H9 (cell line): Measurements from ENCODE around the gene SAA1. TPM values are rescaled to one million over a fixed set of nuclear protein-coding genes. Genes with fewer than 3 reads are reported as not detected.

ENCODE experiments used
- DNase-seq: peaks from one replicate; pipeline ENCODE4 v3.0.0-alpha.2; 2017
- H2AFZ ChIP-seq: one replicate; pipeline ENCODE4 v1.6.1; 2013; ENCODE audit warnings: mild to moderate bottlenecking, low read length, control low read depth, moderate library complexity
- H2AK5ac ChIP-seq: 2 replicates; pipeline ENCODE4 v1.6.1; 2013; ENCODE audit warnings: low read length, control low read depth, mixed read lengths; ENCODE audit not compliant: insufficient read length
- H2BK120ac ChIP-seq: one replicate; pipeline ENCODE4 v1.6.1; 2013; ENCODE audit warnings: low read depth, mild to moderate bottlenecking, low read length, control low read depth, inconsistent platforms; ENCODE audit not compliant: poor library complexity, severe bottlenecking
- H2BK12ac ChIP-seq: 2 replicates; pipeline ENCODE4 v1.6.1; 2013; ENCODE audit warnings: low read length, control low read depth, mixed read lengths, low read depth; ENCODE audit not compliant: insufficient read length
- H2BK15ac ChIP-seq: 2 replicates; pipeline ENCODE4 v1.6.1; 2013; ENCODE audit warnings: low read depth, low read length, control low read depth
- H2BK20ac ChIP-seq: one replicate; pipeline ENCODE4 v1.6.1; 2013; ENCODE audit warnings: low read depth, mild to moderate bottlenecking, low read length, control low read depth, inconsistent platforms; ENCODE audit not compliant: poor library complexity, severe bottlenecking
- H2BK5ac ChIP-seq: 2 replicates; pipeline ENCODE4 v1.6.1; 2013; ENCODE audit warnings: low read length, control low read depth, mixed read lengths; ENCODE audit not compliant: insufficient read length
- H3K14ac ChIP-seq: 2 replicates; pipeline ENCODE4 v1.6.1; 2013; ENCODE audit warnings: low read length, control low read depth; ENCODE audit not compliant: insufficient read depth
- H3K18ac ChIP-seq: 2 replicates; pipeline ENCODE4 v1.6.1; 2013; ENCODE audit warnings: low read depth, mild to moderate bottlenecking, mixed read lengths, low read length, control low read depth; ENCODE audit not compliant: insufficient read length
- H3K23ac ChIP-seq: 2 replicates; pipeline ENCODE4 v1.6.1; 2013; ENCODE audit warnings: low read length, control low read depth, mixed read lengths, low read depth; ENCODE audit not compliant: insufficient read length
- H3K23me2 ChIP-seq: 2 replicates; pipeline ENCODE4 v1.6.1; 2013; ENCODE audit warnings: low read depth, mild to moderate bottlenecking, mixed read lengths, low read length, control low read depth; ENCODE audit not compliant: insufficient read length, poor library complexity, severe bottlenecking
- H3K27ac ChIP-seq: 2 replicates; pipeline ENCODE4 v1.5.1; 2013; ENCODE audit warnings: low read length, control low read depth, mixed read lengths, low read depth; ENCODE audit not compliant: insufficient read length
- H3K27me3 ChIP-seq: 2 replicates; pipeline ENCODE4 v1.6.1; 2013; ENCODE audit warnings: low read length, control low read depth, inconsistent platforms; ENCODE audit not compliant: insufficient read depth
- H3K4ac ChIP-seq: 2 replicates; pipeline ENCODE4 v1.6.1; 2013; ENCODE audit warnings: low read depth, mild to moderate bottlenecking, control low read depth, inconsistent platforms, low read length, moderate library complexity
- H3K4me1 ChIP-seq: 2 replicates; pipeline ENCODE4 v1.6.1; 2013; ENCODE audit warnings: low read length, control low read depth, inconsistent platforms; ENCODE audit not compliant: insufficient read depth
- H3K4me2 ChIP-seq: 2 replicates; pipeline ENCODE4 v1.6.1; 2013; ENCODE audit warnings: low read length, control low read depth, mixed read lengths; ENCODE audit not compliant: insufficient read length, insufficient read depth
- H3K56ac ChIP-seq: 2 replicates; pipeline ENCODE4 v1.6.1; 2013; ENCODE audit warnings: low read depth, mild to moderate bottlenecking, mixed read lengths, low read length, control low read depth; ENCODE audit not compliant: insufficient read length
- H3K79me1 ChIP-seq: 2 replicates; pipeline ENCODE4 v1.6.1; 2013; ENCODE audit warnings: low read depth, mild to moderate bottlenecking, moderate library complexity, low read length, control low read depth, inconsistent platforms; ENCODE audit not compliant: insufficient read depth, poor library complexity, severe bottlenecking
- H3K79me2 ChIP-seq: 2 replicates; pipeline ENCODE4 v1.6.1; 2013; ENCODE audit warnings: low read length, control low read depth, inconsistent platforms; ENCODE audit not compliant: insufficient read depth
- H3K9ac ChIP-seq: 2 replicates; pipeline ENCODE4 v1.6.1; 2013; ENCODE audit warnings: low read length, control low read depth, mixed read lengths; ENCODE audit not compliant: insufficient read length; ENCODE audit errors: extremely low read depth
- H3K9me3 ChIP-seq: one replicate; pipeline ENCODE4 v1.6.1; 2013; ENCODE audit warnings: low read depth, low read length, inconsistent platforms; ENCODE audit not compliant: control insufficient read depth
- H3T11ph ChIP-seq: one replicate; pipeline ENCODE4 v1.6.1; 2013; ENCODE audit warnings: mild to moderate bottlenecking, low read length, control low read depth, inconsistent platforms
- H4K20me1 ChIP-seq: one replicate; pipeline ENCODE4 v1.6.1; 2013; ENCODE audit not compliant: control insufficient read depth, insufficient read length, insufficient read depth
- H4K5ac ChIP-seq: 2 replicates; pipeline ENCODE4 v1.6.1; 2013; ENCODE audit warnings: low read depth, mild to moderate bottlenecking, mixed read lengths, low read length, control low read depth; ENCODE audit not compliant: insufficient read length
- H4K8ac ChIP-seq: replicated peaks from 2 replicates; pipeline ENCODE4 v1.6.1; 2013; ENCODE audit warnings: low read length, control low read depth, mixed read lengths, low read depth; ENCODE audit not compliant: insufficient read length
- H4K91ac ChIP-seq: 2 replicates; pipeline ENCODE4 v1.6.1; 2013; ENCODE audit warnings: low read depth, mild to moderate bottlenecking, moderate library complexity, mixed read lengths, low read length, control low read depth; ENCODE audit not compliant: insufficient read length
- H3K27ac Mint-ChIP-seq, 3 experiments: 2 replicates in 2 of 3; 3 replicates in 1 of 3; pipeline ENCODE4 v1.8.0; 2020 to 2021; ENCODE audit warnings: mixed read lengths in 3 of 3, mild to moderate bottlenecking in 1 of 3, moderate library complexity in 1 of 3
- H3K27me3 Mint-ChIP-seq: 2 replicates; pipeline ENCODE4 v1.8.0; 2021; ENCODE audit warnings: low read depth, mild to moderate bottlenecking, moderate library complexity, mixed read lengths
- H3K36me3 Mint-ChIP-seq, 3 experiments: 2 replicates in 2 of 3; 3 replicates in 1 of 3; pipeline ENCODE4 v1.8.0; 2020 to 2021; ENCODE audit warnings: low read depth in 3 of 3, mixed read lengths in 3 of 3; ENCODE audit not compliant: insufficient read depth in 1 of 3
- H3K4me1 Mint-ChIP-seq, 2 experiments: 2 replicates each; pipeline ENCODE4 v1.8.0; 2020; ENCODE audit warnings: mixed read lengths in 2 of 2
- H3K4me3 Mint-ChIP-seq, 2 experiments: 2 replicates in 1 of 2; 3 replicates in 1 of 2; pipeline ENCODE4 v1.8.0; 2020 to 2021; ENCODE audit warnings: mild to moderate bottlenecking in 2 of 2, mixed read lengths in 2 of 2, moderate library complexity in 1 of 2
- H3K9me3 Mint-ChIP-seq, 2 experiments: 2 replicates in 1 of 2; 3 replicates in 1 of 2; pipeline ENCODE4 v1.8.0; 2020; ENCODE audit warnings: mild to moderate bottlenecking in 2 of 2, mixed read lengths in 2 of 2, moderate library complexity in 1 of 2
- total RNA-seq: library from RNA; stranded (reverse); gene quantifications from 2 replicates; pipeline ENCODE4 v1.2.1, GENCODE V29; 2021
- TF ChIP-seq, protein P1 (sequence below): fragments of 200-600 bp; sonication (generic); conservative IDR thresholded peaks from 3 replicates; pipeline ENCODE4 v1.8.0; 2021; ENCODE audit warnings: antibody characterized with exemption, mild to moderate bottlenecking

The SAA1 gene
- total RNA-seq, 1 experiment from 2014 or later = not detected

DNA sequence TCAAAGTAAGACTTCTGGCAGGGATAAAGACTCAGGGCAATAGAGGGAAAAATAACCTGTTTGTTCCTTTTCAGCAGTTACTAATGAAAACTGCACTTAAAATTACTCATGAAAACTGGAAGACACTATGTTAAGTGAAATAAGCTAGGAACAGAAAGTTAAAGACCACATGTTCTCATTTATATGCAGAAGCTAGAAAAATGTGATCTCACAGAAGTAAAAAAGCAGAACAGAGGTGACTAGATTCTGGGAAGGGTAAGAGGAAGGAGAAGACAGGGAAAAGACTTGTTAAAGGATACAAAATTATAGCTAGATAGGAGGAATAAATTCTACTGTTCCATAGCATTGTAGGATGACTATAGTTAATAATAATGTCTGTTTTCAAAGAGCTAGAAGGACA lies 33.7 kb downstream of the SAA1 start:
- DNase-seq = no peak
- Histone ChIP-seq H3K27me3 (no peaks in the 10 kb centered on the region), H4K8ac (no peak overlapping the region), H3K4ac (no peak overlapping the region), H3T11ph (no peak overlapping the region), H4K5ac (no peak overlapping the region), H4K91ac (no peak overlapping the region), H3K18ac (no peak overlapping the region), H2BK12ac (no peak overlapping the region), H3K14ac (no peak overlapping the region), H2BK15ac (no peak overlapping the region), H2BK20ac (no peak overlapping the region), H2BK5ac (no peak overlapping the region), H3K27ac (no peak overlapping the region), H3K23ac (no peak overlapping the region), H2BK120ac (no peak overlapping the region), H2AK5ac (no peak overlapping the region), H3K4me1 (no peaks in the 10 kb centered on the region), H2AFZ (no peak overlapping the region), H3K9ac (no peak overlapping the region), H3K56ac (no peak overlapping the region), H3K79me2 (no peaks in the 10 kb centered on the region), H4K20me1 (no peaks in the 10 kb centered on the region), H3K23me2 (no peaks in the 10 kb centered on the region), H3K79me1 (no peaks in the 10 kb centered on the region), H3K4me2 (no peak overlapping the region), H3K9me3 (no peaks in the 10 kb centered on the region)
- H3K27ac Mint-ChIP-seq = no peak overlapping the region
- no peaks in the 10 kb centered on the region for H3K4me1 Mint-ChIP-seq
- no peak overlapping the region for H3K4me3 Mint-ChIP-seq
- no peaks in the 10 kb centered on the region for H3K27me3 Mint-ChIP-seq
- peaks cover 25 to 78% (median 44%) of the 10 kb centered on the region in 3 experiments for H3K36me3 Mint-ChIP-seq
- H3K9me3 Mint-ChIP-seq = no peaks in the 10 kb centered on the region
- TF ChIP-seq, protein P1, sequence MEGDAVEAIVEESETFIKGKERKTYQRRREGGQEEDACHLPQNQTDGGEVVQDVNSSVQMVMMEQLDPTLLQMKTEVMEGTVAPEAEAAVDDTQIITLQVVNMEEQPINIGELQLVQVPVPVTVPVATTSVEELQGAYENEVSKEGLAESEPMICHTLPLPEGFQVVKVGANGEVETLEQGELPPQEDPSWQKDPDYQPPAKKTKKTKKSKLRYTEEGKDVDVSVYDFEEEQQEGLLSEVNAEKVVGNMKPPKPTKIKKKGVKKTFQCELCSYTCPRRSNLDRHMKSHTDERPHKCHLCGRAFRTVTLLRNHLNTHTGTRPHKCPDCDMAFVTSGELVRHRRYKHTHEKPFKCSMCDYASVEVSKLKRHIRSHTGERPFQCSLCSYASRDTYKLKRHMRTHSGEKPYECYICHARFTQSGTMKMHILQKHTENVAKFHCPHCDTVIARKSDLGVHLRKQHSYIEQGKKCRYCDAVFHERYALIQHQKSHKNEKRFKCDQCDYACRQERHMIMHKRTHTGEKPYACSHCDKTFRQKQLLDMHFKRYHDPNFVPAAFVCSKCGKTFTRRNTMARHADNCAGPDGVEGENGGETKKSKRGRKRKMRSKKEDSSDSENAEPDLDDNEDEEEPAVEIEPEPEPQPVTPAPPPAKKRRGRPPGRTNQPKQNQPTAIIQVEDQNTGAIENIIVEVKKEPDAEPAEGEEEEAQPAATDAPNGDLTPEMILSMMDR = no peak
